ENCODE data around the gene GAS1.

Gene GAS1

DNA sequence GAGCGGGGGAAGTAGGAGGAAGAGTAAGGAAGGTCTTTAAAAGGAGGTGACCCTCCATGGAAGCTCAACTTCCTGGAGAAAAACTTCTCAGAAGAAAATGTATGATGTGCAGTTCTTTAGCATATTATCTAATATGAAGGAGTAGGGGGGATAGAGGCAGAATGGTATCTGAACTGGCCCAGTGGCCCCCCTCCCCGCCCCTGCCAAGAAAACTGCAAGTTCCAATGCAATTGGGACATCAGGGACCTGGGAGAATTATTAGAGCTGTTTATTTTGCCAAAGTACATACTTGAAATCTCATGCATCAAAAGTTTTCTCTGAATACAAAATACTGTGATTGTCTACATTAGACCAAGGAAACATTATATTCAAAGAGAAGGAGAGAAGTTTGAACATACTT lies 40.6 kb upstream of the GAS1 start:
- TF ChIP-seq CTBP1 (IDR thresholded peaks at IDR 0.05; ENCODE audit: borderline replicate concordance) (no peak), BHLHE40 (IDR thresholded peaks at IDR 0.05; ENCODE audit: borderline replicate concordance) (no peak), HDGF (IDR thresholded peaks at IDR 0.05; ENCODE audit: borderline replicate concordance) (no peak), FOXA1 (IDR thresholded peaks at IDR 0.05) (no peak)
- no peak for DNase-seq (ENCODE audit: extremely low spot score)
- POLR2A ChIA-PET: no interaction called here
- CTCF ChIA-PET: interaction anchor here (0.5 kb wide), 1 partner anchor 43 kb away, joined by 3 read pairs; no protein-coding TSS in a partner anchor

DNA sequence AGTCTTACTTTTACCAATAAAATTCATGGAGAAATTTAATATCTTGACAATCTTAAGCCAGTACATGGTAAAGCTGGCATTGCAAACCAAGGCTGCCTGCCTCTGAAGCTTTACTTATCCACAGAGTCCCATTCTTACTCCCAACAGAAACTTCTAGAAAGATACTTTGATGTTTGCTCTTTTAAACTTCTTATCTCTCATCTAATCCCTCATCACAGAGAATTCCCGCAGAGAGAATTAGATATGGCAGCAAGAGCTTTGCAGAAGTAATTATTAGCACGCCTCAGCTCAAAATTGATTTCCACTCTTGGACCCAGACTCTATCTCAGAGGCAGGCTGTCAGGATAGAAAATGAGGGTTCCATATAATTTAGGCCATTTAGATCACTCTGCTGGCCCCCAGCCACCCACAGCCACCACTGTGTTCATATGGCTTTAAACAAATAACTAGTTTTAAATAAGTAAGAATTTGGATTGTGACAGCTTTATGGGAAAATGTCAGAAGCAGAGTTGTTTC lies 37.9 kb upstream of the GAS1 start:
- TF ChIP-seq SP1 (IDR thresholded peaks at IDR 0.05) (no peak), FOXK2 (IDR thresholded peaks at IDR 0.05) (no peak)
- TF ChIP-seq, protein P1, sequence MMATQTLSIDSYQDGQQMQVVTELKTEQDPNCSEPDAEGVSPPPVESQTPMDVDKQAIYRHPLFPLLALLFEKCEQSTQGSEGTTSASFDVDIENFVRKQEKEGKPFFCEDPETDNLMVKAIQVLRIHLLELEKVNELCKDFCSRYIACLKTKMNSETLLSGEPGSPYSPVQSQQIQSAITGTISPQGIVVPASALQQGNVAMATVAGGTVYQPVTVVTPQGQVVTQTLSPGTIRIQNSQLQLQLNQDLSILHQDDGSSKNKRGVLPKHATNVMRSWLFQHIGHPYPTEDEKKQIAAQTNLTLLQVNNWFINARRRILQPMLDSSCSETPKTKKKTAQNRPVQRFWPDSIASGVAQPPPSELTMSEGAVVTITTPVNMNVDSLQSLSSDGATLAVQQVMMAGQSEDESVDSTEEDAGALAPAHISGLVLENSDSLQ (IDR thresholded peaks at IDR 0.05): 0 out of 2 replicates have a peak, but pooled peaks have one; percentile 7
- ChIA-PET CTCF (no interaction called here), POLR2A (no interaction called here)
- DNase-seq (ENCODE audit: extremely low spot score): no peak

DNA sequence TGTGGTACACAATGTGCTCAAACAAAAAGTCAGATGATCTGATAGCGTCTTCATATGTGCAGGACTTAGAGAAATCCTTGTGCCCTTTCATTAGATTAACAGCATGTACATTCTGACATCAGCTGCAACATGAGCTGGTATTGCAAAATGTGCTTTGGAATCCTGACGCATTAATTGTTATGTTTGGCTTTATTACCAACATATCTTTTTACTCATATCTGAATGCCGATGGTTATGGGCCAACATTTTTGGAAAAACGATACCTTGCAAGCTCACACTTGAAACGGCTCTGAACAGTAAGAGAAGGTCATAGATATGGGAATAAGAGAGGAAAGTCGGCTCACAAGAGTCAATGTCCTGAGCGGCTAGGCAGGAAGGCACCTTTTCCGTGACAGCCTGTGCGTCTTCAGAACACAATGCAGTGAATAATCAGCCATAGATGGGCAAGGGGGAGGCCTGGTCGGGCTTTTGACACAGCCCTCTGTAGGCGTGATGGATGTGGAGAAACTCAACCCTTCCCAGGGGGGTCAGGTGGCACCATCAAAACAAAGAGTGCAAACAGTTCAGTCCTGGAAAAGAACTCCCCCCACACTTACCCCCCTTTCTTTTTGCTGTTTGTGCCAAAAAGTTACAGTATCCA lies 36.4 kb upstream of the GAS1 start:
- peak; percentile 13 for DNase-seq (ENCODE audit: extremely low spot score)
- TF ChIP-seq BHLHE40 (IDR thresholded peaks at IDR 0.05; ENCODE audit: borderline replicate concordance): no peak
- TF ChIP-seq HDGF (IDR thresholded peaks at IDR 0.05; ENCODE audit: borderline replicate concordance): no peak
- TF ChIP-seq L3MBTL2 (conservative IDR thresholded peaks at IDR 0.05): no peak
- no peak for TF ChIP-seq ARNT (IDR thresholded peaks at IDR 0.05)
- TF ChIP-seq NFRKB (IDR thresholded peaks at IDR 0.05): no peak
- TF ChIP-seq TARDBP (IDR thresholded peaks at IDR 0.05): no peak
- TF ChIP-seq CTBP1 (IDR thresholded peaks at IDR 0.05; ENCODE audit: borderline replicate concordance): no peak
- TF ChIP-seq FOXM1 (IDR thresholded peaks at IDR 0.05; ENCODE audit: borderline replicate concordance): no peak
- TF ChIP-seq SP1 (IDR thresholded peaks at IDR 0.05): no peak
- no peak for TF ChIP-seq FOXA1 (IDR thresholded peaks at IDR 0.05)
- no peak for TF ChIP-seq FOXK2 (IDR thresholded peaks at IDR 0.05)
- no peak for TF ChIP-seq LEF1 (IDR thresholded peaks at IDR 0.05; ENCODE audit: borderline replicate concordance)
- no peak for TF ChIP-seq ELF4 (IDR thresholded peaks at IDR 0.05)
- TF ChIP-seq, protein P1 (IDR thresholded peaks at IDR 0.05): no peak; the same call in 1 of the 2 replicates
- TF ChIP-seq ZNF384 (IDR thresholded peaks at IDR 0.05): no peak
- no peak for TF ChIP-seq SUZ12 (IDR thresholded peaks at IDR 0.05)
- POLR2A ChIA-PET: no interaction called here
- CTCF ChIA-PET: no interaction called here

DNA sequence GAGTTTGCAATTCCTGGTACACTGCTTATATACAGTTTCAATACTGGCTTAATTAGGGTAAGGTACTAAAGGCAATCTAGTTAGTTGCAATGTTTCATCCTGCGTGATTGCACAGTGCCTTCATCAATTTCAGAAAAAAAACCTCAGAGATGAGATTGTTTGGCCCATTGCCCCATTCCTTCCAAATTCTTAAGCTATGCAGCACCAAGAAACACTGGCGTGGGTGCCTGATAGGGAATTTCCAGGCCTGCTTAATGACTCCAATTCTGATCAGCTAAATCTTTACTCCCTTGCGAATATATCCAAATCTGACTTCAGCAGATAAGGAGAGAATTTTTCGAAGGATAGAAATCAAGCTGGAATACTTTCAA lies 35.9 kb upstream of the GAS1 start:
- TF ChIP-seq HDGF (IDR thresholded peaks at IDR 0.05; ENCODE audit: borderline replicate concordance): no peak
- TF ChIP-seq BHLHE40 (IDR thresholded peaks at IDR 0.05; ENCODE audit: borderline replicate concordance): no peak
- no peak for TF ChIP-seq ARNT (IDR thresholded peaks at IDR 0.05)
- no peak for TF ChIP-seq FOXM1 (IDR thresholded peaks at IDR 0.05; ENCODE audit: borderline replicate concordance)
- no peak for TF ChIP-seq ELF4 (IDR thresholded peaks at IDR 0.05)
- TF ChIP-seq, protein P1 (IDR thresholded peaks at IDR 0.05): no peak
- TF ChIP-seq L3MBTL2 (conservative IDR thresholded peaks at IDR 0.05): no peak
- no peak for TF ChIP-seq FOXA1 (IDR thresholded peaks at IDR 0.05)
- TF ChIP-seq TARDBP (IDR thresholded peaks at IDR 0.05): no peak
- TF ChIP-seq NFRKB (IDR thresholded peaks at IDR 0.05): no peak
- no peak for TF ChIP-seq ZNF384 (IDR thresholded peaks at IDR 0.05)
- ChIA-PET POLR2A (no interaction called here), CTCF (no interaction called here)

DNA sequence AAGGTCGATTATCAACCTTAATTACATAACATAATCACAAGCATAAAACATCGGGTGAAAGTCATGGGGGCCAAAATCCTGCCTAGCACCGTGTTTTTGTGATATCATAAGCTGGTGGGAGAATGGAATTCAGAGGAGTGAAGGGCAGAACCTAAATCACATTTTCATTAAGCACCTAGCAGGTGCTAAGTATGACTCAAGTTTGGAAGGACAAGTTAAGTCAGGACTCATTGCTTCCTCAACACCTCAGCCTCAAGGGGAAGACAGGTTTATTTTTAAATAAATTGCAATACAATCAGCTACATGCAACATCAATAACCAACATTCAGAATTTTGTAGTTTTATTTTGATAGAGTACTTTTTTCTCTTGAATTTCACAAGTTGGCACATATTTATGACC lies 33.5 kb upstream of the GAS1 start:
- TF ChIP-seq FOXM1 (IDR thresholded peaks at IDR 0.05; ENCODE audit: borderline replicate concordance): no peak
- TF ChIP-seq L3MBTL2 (conservative IDR thresholded peaks at IDR 0.05): no peak
- no peak for TF ChIP-seq NFRKB (IDR thresholded peaks at IDR 0.05)
- TF ChIP-seq TARDBP (IDR thresholded peaks at IDR 0.05): no peak
- no peak for TF ChIP-seq CTBP1 (IDR thresholded peaks at IDR 0.05; ENCODE audit: borderline replicate concordance)
- TF ChIP-seq ELF4 (IDR thresholded peaks at IDR 0.05): no peak
- no peak for TF ChIP-seq ARNT (IDR thresholded peaks at IDR 0.05)
- no peak for TF ChIP-seq FOXA1 (IDR thresholded peaks at IDR 0.05)
- POLR2A ChIA-PET: no interaction called here
- CTCF ChIA-PET: interaction anchor here (0.6 kb wide), 1 partner anchor 547 kb away, joined by 3 read pairs; no protein-coding TSS in a partner anchor
- DNase-seq (ENCODE audit: extremely low spot score): no peak

More for the DNA sequence above, 35.9 kb upstream of the GAS1 start:
- DNase-seq (ENCODE audit: extremely low spot score): no peak

DNA sequence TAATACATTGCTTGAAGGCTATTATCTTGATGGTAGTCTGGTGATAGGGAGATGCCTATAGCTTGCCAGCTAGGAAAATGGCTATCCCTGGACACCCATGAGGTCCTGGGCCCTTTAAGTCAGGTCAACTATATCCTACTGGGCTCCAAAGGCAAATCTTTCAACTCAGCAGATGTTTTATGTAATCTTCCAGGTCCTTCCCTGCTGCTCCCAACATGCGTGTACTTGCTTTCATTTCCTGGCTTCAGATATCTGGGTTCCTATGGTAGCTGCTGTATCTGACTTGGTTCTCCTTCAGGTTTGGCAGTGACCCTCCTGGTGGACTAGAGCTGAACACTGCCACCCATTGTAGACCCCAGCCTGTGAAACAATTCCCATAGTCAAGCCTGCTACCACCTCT lies 32.4 kb upstream of the GAS1 start:
- DNase-seq (ENCODE audit: extremely low spot score): no peak
- CTCF ChIA-PET: no interaction called here
- POLR2A ChIA-PET: no interaction called here
- TF ChIP-seq LEF1 (IDR thresholded peaks at IDR 0.05; ENCODE audit: borderline replicate concordance) (no peak), NFRKB (IDR thresholded peaks at IDR 0.05) (no peak), ELF4 (IDR thresholded peaks at IDR 0.05) (no peak), L3MBTL2 (conservative IDR thresholded peaks at IDR 0.05) (no peak), FOXM1 (IDR thresholded peaks at IDR 0.05; ENCODE audit: borderline replicate concordance) (no peak), FOXK2 (IDR thresholded peaks at IDR 0.05) (no peak), CTBP1 (IDR thresholded peaks at IDR 0.05; ENCODE audit: borderline replicate concordance) (no peak), HDGF (IDR thresholded peaks at IDR 0.05; ENCODE audit: borderline replicate concordance) (no peak), ZNF384 (IDR thresholded peaks at IDR 0.05) (no peak), ARNT (IDR thresholded peaks at IDR 0.05) (no peak), SUZ12 (IDR thresholded peaks at IDR 0.05) (no peak), FOXA1 (IDR thresholded peaks at IDR 0.05) (no peak), SP1 (IDR thresholded peaks at IDR 0.05) (no peak), TARDBP (IDR thresholded peaks at IDR 0.05) (no peak), BHLHE40 (IDR thresholded peaks at IDR 0.05; ENCODE audit: borderline replicate concordance) (no peak)
- TF ChIP-seq, protein P1 (IDR thresholded peaks at IDR 0.05): no peak
